HG03575 (cell line): Measurements from ENCODE around the gene NECTIN1.

Experiments
- ATAC-seq: cut with Tn5 transposase; IDR thresholded peaks from one replicate; pipeline ENCODE4 v1.9.1; 2021; ENCODE audit not compliant: unreplicated experiment, insufficient number of reproducible peaks, low FRiP score; ENCODE audit errors: extremely low read depth

The NECTIN1 gene

GRCh38 chr11:119664701-119665420 is 64.1 kb downstream of the NECTIN1 start:
- ATAC-seq = no peak

DNA sequence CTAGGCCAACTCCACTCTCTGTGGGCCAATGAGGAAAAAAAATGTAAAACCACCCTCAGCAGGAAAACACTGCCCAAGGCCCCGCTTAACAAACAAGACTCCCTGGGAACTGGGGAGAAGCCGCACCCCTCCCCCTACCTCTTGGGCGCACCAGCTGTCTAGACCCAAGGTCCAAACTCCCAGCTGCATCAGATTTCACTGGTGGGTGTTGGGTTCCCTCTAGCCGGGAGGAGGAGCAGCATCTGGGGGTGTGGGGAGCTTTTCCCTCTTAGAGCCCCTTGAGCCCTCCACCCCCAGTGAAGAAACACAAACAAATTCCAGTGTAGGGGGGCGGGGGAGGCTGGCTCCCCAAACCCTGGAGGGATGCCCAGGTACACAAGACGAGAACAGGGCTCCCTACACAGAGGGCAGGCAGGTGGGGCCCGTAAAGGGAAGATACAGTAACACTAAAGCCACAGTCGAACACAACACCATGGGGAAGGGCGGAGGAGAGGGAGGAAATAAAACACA is 64.9 kb downstream of the NECTIN1 start:
- ATAC-seq = no peak

- no peak for ATAC-seq
Observed at GRCh38 chr11:119663279-119663678, 65.7 kb downstream of the NECTIN1 start.

DNA sequence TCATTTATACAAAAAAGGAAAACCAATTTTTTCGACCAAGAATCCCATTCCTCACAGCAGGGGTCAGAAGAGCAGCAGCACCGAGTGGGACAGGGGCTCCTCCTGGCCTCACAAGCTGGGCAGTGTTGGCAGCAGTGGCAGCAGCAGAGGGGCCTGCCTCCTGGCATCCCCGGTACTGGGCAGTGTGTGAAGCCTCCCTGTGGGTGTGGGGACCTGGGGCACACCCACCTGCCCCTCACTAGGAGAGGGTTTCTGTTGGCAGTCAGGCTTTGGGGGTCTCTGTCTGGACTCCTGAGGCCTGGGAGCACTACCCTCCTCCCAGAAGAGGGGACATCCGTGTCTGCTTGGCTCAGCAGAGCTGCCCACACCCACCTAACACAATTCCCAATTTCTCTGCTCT is 67.8 kb downstream of the NECTIN1 start:
- no peak for ATAC-seq

- ATAC-seq = no peak
Observed at GRCh38 chr11:119659971-119660723, 68.9 kb downstream of the NECTIN1 start.

DNA sequence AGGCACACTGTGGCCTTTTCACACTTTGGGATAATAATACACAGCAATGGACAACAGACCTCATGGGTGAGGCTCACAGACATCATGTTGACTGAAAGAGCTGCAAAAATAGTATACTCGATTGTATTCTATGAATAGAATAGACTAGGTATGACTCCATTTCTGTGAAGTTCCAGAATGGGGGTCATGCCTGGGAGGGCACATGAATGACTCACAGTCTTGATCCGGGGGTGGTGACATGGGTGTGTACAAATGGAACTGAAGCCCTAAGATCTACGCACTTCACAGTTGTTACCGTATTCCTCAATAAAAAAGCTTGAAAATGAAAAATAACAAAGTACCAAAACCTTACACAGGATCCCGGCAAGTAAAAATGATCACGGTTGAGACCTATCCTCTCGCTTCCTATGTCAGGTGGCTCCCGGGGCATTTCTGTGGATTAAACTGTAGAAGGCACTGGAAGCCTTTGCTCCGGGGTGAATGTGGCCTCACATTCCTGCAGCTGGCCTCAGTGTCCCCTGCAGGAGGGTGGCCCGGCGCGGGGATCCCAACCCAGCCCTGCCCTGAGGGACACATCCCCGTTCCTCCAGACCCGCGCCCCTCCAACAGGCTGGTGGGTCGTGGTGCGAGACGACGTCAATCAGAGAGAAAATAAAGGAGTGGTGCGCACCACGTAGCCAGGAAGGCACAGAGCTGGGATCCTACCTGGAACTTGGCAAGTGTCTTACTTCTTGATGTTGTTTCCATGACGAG is 75.9 kb downstream of the NECTIN1 start:
- ATAC-seq = no peak

DNA sequence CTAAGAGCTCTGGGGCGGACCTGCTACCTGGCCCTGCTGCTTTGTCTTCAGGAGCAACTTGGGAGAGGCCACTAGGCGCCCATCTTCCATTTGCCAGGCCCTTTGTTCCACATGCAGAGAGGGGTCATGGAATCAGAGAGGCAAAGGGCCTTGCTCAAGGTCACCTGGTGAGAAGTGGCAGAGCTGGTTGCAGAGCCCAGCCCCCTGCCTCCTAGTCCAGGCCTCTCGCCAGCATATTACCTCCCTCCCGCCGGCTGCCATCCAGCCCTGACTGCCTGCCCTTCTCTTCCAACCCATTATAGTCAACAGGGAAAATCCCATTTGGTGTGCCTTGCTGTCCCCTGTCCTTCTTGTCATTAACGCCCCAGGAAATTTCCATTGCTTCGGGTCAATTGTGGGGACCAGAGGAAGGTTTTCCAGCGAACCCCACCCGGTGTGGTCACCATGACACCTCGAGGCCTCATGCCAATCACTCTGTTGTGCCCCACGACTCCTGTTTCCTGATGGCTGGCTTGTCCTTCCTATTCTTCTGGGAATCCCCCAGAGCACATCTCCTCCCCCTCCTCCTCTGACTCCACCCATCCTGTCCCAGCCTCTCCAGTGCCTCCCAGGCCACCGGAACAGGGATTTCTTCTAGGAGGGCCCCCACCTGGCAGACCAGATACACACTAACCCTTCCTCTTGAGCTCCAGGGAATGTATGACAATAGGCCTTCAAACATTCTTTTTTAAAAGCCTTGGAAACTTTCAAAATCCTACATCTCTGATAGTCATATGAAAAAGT is 77.0 kb downstream of the NECTIN1 start:
- ATAC-seq = no peak

GRCh38 chr11:119650251-119650650 is 78.7 kb downstream of the NECTIN1 start:
- no peak for ATAC-seq

DNA sequence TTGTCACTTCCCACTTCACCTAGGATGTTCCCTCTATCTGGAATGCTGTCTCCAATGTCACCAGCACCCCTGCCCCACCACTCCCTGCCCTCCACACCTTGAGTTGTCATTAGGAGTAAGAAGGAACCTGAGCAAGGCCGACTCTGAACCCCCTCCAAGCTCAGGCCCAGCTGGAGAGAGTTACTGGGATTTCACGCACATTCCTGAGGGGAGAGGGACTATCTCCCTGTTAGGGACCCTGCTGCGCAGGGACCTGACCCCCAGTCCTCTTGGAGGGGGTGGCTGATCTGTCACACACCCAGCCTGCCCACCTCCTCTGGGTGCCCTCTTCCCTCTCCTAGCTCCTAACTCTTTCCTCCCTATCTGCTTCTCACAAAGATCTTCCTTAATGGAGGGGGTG is 81.7 kb downstream of the NECTIN1 start:
- ATAC-seq = no peak

- ATAC-seq = no peak
Observed at GRCh38 chr11:119645018-119645417, 84.0 kb downstream of the NECTIN1 start.

- ATAC-seq = no peak
Observed at GRCh38 chr11:119644502-119644901, 84.5 kb downstream of the NECTIN1 start.

GRCh38 chr11:119643876-119644225 is 85.1 kb downstream of the NECTIN1 start:
- ATAC-seq = no peak

- ATAC-seq = no peak
Observed at GRCh38 chr11:119643212-119643875, 85.7 kb downstream of the NECTIN1 start.

DNA sequence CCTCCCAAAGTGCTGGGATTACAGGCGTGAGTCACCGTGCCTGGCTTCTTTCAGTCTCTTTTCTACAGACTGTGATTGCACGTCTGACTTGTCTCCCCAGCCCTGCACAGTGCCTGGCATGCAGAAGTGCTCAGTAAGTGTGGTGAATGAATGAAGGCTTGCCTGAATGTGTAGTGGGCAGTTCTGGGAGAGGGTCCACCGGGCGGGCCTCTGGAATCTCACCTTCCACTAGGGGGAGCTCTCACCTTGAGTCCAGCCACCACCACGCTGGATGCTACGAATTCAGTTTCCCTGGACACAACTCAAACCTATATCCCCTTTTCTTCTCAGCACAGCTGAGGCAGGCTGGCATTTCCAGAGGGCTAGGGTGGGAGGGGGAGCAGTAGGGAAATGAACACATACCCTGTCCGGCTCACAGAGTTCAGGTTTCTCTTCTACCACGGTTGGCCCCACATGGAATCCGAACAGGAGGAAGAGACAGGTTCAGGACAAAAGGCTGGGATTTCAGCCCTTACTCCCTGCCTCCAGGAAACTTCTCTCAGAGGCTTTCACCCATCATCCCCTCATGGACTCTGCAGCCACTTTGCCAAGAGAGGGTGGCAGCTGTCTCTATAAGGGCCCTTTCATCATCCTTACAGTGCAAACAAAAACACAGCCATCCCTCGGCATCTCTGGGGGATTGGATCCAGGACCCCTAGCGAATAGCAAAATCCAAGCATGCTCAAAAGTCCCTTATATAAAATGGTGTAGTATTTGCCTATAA is 86.8 kb downstream of the NECTIN1 start:
- no peak for ATAC-seq

GRCh38 chr11:119640541-119640940 is 88.5 kb downstream of the NECTIN1 start:
- ATAC-seq = no peak

DNA sequence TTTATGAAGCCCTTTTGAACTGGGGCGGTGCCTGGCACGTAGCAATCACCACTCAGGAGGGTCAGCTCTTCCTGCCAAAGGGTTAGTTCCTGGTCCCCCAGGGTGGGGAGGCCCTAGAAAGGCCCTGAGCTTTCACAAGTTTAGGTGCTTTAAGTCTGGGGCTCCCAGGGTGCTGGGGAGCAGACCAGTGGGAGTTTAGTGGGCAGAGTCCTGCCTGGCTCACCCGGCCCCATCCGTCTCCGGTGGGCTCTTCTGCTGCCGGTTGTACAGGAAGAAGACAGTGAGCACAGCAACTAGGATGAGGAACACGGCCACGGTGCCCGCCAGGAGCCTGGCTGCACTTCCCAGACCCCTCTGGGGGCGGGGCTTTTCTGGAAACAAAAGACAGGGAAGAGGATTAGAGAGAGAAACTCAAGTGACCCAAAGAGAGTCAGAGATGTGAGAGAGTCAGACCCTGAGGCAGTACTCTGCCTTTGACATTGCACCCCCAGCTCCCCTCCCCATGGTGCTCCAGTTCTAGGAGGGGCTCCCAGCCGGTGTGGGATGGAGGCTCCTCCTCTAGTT is 89.3 kb downstream of the NECTIN1 start:
- ATAC-seq = no peak

DNA sequence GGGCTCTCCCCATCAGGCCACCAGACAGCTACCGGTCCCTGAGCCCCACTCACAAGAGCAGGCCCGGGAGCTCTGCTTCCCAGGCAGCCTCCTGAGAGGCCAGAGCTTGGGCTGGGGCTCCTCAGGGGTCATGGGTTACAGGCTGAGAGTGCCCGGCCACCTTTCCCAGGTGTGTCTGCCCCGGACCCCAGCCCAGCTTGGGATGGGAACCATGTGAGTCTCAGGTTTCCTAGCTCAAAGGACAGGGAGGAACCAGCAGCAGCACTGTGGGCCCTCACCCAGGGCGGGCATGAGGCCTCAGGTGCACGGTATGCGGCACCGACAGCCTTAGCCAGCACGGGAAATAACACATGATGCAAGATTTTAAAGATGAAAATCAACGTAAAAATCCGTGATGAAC is 90.1 kb downstream of the NECTIN1 start:
- ATAC-seq = no peak

GRCh38 chr11:119637481-119637880 is 91.5 kb downstream of the NECTIN1 start:
- no peak for ATAC-seq
